ENCODE measurements around the gene MAGI1. TPM values are rescaled to one million over a fixed set of nuclear protein-coding genes. Genes with fewer than 3 reads are reported as not detected.
A peak's percentile ranks its signal among the peaks of the same experiment; 100 is the strongest.
"Not testable (repeated sequence)": the region's sequence is repeated elsewhere in the genome, so short reads cannot be mapped to it uniquely, and the experiment has no call there.

Gene MAGI1
- total RNA-seq, 1 experiment from 2014 or later = 0.88 TPM

DNA sequence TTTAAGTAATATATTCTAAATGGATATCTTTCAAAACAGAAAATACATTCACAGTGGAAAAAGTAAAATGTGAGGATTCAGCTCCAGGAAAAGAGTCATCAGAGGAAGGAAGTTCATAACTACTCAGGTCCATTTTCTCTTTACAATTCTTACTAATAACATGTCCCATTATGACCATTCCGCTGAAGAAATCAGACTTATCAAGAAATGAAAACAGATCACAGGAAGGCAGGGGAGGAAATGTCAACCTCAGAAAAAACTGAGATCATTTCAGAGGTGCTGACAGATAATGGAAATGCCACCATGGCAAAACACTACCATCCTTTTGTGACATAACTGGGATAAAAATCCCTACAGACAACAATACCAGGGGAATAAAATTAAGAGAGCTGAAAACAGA is 139.5 kb downstream of the MAGI1 start:
- in situ Hi-C loops (cut with HindIII; ENCODE audit: low pct_unique_long_range_greater_than_20kb, low sequenced_read_pairs) = no loop called here
- no peak for DNase-seq (ENCODE audit: low read depth)

DNA sequence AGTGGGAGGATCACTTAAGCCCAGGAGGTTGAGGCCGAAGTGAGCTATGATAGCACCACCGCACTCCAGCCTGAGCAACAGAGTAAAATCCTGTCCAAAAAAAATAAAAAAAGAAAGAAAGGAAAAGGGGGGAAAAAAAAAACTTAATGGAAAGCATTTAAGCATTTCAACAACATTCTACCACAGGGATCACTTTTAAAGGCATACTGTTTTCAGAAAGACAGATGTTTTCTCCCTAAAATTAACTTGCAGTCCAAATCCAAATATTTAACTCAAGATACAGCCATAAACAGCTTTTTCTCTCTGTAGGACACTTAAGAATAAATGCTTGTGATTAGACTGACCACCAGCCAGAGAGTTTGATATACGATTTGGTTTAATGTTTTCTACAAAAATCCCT is 141.0 kb downstream of the MAGI1 start:
- no peak for DNase-seq (ENCODE audit: low read depth)
- in situ Hi-C loops (cut with HindIII; ENCODE audit: low pct_unique_long_range_greater_than_20kb, low sequenced_read_pairs) = no loop called here

DNA sequence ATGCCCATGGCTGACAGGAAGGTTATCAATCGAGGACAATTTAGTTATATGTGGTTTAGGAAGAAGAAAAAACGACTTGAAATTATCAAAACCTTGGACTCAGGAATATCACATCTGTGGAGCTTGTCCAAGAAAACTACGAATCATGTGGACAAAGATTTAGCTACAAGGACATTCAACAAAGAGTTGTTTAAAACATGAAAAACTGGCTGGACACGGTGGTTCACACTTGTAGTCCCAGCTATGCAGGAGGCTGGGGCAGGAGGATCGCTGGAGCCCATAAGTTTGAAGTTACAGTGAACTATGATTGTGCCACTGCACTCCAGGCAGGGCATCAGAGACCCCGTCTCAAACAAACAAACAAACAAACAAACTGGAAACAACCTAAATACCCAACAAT is 142.4 kb downstream of the MAGI1 start:
- no peak for DNase-seq (ENCODE audit: low read depth)
- in situ Hi-C loops (cut with HindIII; ENCODE audit: low pct_unique_long_range_greater_than_20kb, low sequenced_read_pairs) = no loop called here

DNA sequence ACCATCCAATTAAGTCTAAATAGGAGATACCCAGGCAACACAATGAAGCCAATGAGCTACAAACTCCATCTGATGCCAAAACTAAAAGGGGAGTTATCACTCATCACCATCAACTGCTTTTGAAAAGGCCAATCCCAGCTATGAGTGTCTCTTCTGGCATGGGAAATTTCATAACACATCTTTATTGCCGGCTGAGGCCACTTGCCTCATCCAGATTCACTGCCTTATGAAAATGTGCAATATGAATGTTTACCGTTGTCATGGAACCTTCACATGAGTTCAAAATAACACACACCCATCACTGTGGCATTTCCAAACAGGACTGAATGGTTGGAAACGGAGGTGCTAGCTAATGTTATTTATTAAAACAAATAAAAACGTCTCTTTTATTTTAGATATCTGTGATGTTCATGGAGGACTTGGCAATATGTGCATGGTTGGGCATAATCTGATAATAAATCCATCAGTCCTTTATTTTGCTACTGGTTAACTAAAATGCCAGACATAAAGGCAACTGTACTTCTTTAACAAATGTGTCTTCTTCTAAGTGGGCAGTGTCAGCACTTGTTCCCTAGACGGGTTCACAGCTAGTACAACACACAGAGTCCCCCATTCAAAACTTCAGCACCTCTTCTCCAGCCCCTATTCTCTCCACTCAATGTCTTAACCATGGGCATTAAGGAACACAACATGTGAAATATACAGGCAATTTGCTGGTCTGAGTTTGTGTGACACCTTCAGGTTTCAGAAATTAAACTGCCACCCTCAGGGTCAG is 143.9 kb downstream of the MAGI1 start:
- no peak for DNase-seq (ENCODE audit: low read depth)
- in situ Hi-C loops (cut with HindIII; ENCODE audit: low pct_unique_long_range_greater_than_20kb, low sequenced_read_pairs) = no loop called here

DNA sequence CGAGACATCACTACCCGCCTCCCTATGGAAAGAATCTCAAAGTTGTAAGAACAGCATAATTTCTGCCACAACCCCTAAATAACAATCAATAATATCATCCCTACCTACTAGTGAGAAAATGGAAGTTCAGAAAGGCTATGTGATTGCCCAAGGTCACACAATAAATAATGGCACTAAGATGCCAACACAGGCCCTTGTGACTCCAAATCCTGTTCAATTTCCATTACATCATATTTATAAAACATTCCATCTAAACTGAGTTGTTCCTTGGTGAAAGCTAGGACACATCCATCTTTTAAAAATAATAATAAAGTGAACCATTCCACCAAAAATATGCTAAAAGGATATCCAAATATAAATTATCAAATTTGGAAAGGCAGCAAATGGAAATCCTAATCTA is 144.6 kb downstream of the MAGI1 start:
- in situ Hi-C loops (cut with HindIII; ENCODE audit: low pct_unique_long_range_greater_than_20kb, low sequenced_read_pairs) = no loop called here
- DNase-seq (ENCODE audit: low read depth) = no peak

DNA sequence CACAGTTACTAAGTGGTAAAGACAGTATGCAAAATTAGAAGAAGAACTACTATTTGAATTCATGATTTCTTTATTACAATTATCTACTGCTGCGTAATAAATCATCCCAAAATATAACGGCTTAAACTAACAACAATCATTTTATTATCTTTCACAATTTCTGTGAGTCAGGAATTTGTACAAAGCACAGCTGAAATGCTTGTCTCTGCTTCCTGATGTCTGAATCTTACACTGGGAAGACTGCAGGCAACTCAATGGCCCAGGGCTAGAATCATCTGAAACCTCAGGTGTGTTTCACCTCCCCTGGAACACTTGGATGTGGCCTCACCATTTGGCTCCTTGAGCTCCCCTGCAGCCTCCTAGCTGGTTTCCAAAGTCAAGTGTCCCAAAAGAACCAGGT is 145.1 kb downstream of the MAGI1 start:
- DNase-seq (ENCODE audit: low read depth) = no peak
- in situ Hi-C loops (cut with HindIII; ENCODE audit: low pct_unique_long_range_greater_than_20kb, low sequenced_read_pairs) = no loop called here

DNA sequence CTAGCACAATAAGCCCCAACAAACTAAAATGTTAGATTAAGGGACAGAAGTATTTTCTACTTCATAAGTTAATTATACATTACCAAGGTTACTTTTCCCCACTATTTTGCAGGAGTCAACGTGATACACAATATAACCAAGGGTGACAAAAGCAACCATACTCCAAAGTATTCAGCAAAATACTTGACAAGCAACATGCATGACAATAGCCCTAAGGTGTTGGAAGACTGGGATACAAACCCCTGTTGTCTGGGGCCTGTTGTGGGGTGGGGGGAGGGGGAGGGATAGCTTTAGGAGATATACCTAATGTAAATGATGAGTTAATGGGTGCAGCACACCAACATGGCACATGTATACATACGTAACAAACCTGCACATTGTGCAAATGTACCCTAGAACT is 147.2 kb downstream of the MAGI1 start:
- in situ Hi-C loops (cut with HindIII; ENCODE audit: low pct_unique_long_range_greater_than_20kb, low sequenced_read_pairs); DNase-seq (ENCODE audit: low read depth): not testable (repeated sequence)

DNA sequence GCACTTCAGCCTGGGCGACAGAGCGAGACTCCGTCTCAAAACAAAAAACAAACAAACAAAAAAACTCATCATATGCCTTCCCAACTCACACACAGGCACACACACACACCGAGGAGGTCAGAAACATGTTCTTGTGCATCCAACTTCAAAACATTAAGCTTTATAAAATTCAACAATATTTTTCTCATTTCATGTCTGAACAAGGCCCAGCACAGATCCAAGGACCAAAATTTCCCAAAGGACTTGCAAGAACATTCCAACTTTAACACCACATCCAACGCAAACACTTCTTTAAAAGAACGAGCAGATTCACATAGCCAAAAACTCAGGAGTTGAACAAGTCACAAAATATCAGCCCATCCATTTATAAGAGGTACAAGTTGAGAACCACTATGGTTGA is 148.4 kb downstream of the MAGI1 start:
- no peak for DNase-seq (ENCODE audit: low read depth)
- in situ Hi-C loops (cut with HindIII; ENCODE audit: low pct_unique_long_range_greater_than_20kb, low sequenced_read_pairs) = no loop called here

DNA sequence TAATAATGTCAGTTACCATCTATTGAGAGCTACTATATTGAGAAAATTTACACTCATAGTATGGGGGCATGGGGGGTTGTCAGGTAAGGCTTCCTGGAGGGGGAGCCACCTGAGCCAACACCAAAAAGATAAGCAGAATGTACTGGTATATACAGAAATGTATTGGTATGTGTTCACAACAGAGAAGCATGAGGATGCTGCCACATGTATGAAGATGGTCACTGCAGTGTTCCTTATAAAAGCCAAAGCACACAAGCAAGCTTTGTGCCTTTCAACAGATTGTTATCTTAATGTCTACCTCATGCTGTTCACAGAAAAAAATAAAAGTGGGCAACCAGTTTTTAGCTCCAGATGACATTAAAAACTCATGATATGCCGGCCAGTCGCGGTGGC is 149.0 kb downstream of the MAGI1 start:
- DNase-seq (ENCODE audit: low read depth) = no peak
- in situ Hi-C loops (cut with HindIII; ENCODE audit: low pct_unique_long_range_greater_than_20kb, low sequenced_read_pairs) = no loop called here

DNA sequence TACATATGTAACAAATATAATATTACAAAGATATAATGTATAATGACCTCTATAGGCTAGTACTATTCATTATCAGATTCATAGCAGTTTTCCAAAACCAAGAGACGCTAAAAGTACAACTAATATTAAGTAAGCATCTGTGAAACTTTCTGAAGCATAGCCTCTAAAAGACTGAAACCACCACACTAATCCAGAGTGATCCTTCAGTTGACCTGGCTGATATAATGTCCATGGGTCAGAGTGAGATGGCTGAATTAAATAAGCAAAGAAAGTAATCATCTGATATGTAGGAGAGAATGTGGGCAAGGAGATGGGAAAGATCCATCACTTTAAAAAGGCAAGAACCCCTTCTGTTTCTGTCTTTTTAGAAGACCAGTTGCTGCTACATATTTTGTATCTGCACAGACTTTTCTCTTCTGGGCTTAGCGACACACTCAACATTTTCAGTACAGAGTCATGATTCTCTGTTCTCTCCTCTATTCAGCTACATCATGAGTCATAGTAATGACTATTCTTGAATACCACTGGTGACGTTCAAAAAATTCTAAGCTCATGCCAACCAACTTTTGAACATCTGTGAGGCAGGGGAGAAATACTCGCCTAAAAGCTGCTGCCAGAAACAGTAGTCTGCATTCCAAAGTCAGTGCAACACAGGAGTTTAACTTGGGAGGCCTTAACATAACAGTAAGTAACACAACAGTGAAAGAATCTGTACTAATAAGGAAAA is 149.6 kb downstream of the MAGI1 start:
- DNase-seq (ENCODE audit: low read depth) = peak; percentile 36
- in situ Hi-C loops (cut with HindIII; ENCODE audit: low pct_unique_long_range_greater_than_20kb, low sequenced_read_pairs) = no loop called here

DNA sequence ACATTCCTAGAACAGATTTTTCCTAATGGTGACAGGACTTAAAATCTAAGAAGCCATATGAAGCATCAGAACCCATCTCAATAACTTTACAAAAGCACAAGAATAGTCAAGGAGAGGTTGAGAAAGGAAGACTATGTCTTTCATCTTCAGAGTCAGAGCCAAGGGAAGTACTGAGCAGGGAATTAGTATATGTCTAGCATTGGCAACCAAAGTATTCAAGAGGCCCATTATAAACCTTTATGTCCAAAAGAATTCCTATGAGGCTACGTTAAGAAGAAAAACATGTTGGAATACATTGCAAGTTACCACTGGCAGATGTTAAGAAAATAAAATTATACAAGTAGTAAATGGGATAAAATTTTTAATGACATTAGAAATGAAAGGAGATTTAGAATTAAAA is 150.5 kb downstream of the MAGI1 start:
- in situ Hi-C loops (cut with HindIII; ENCODE audit: low pct_unique_long_range_greater_than_20kb, low sequenced_read_pairs) = no loop called here
- DNase-seq (ENCODE audit: low read depth) = no peak

DNA sequence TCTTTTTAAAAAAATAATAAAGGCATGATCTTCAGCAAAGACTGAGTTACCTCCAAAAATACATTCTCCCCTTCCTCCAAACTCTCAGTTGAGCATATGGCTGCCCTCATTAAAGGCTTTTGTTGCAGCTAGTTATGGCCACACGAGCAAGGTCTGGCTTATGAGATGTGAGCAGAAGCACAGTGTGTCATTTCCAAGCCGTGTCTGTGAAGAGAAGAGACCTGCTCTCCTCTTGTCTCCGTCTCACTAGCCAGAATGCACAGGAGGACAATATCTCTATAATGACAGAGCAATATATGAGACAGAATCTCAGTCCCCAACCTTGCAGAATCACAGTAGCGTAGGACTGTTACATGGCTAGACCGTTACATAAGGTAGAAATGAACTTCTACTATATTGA is 152.3 kb downstream of the MAGI1 start:
- DNase-seq (ENCODE audit: low read depth) = no peak
- in situ Hi-C loops (cut with HindIII; ENCODE audit: low pct_unique_long_range_greater_than_20kb, low sequenced_read_pairs) = no loop called here

DNA sequence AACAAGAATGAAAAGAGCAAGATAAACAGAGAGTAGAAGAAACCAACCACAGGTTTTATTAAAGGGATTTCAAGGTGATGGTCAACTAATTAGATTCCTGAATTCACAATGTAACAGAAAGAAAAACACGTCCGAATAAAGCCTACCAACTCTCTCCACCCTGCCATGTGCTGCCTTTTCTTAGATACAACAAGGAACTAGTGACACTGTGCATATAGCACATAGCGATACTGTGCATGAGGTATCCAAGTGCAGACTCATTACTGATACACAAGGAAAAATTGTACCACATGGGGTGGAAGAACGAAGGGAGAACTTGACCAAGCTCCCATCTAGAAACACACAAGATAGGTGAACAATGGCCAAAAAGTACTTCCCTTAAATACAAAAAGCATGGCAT is 154.6 kb downstream of the MAGI1 start:
- in situ Hi-C loops (cut with HindIII; ENCODE audit: low pct_unique_long_range_greater_than_20kb, low sequenced_read_pairs) = no loop called here
- no peak for DNase-seq (ENCODE audit: low read depth)

DNA sequence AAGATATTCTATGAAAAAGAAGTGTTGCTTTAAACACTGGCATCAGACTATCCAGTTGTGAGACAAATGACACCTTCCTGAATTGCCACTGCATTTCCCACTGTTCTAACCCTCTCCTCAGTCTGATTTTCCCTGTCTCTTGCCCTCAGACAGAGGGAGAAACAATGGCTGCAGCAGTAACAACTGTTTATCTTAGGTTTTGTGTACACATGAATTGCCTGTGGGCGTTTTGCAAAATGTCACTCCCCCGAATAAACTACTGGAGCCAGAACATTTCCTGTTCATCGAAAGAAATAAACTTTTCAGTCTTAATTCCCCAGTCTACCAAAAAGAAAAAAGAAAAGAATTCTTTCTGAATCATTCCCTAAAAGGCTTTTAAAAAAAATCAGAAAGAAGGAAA is 155.1 kb downstream of the MAGI1 start:
- in situ Hi-C loops (cut with HindIII; ENCODE audit: low pct_unique_long_range_greater_than_20kb, low sequenced_read_pairs) = no loop called here
- DNase-seq (ENCODE audit: low read depth) = no peak

DNA sequence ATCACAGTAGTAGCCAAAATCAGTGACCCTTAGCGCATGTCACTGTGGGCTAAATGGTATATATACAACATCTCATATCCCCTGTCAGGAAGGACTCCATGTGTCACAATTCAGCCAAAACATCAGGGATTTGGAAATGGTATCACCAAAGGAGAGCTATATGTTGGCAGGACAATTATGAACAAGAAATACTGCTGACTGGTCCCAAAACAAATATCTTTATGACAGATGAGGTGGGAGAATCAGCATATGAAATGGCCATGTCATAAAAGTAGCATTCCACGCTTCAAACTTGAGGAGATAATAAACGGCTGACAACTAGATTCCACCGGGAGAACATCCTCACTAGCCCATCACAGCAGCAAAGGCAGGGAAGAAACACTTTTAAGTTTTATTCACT is 158.4 kb downstream of the MAGI1 start:
- in situ Hi-C loops (cut with HindIII; ENCODE audit: low pct_unique_long_range_greater_than_20kb, low sequenced_read_pairs) = no loop called here
- DNase-seq (ENCODE audit: low read depth) = no peak

DNA sequence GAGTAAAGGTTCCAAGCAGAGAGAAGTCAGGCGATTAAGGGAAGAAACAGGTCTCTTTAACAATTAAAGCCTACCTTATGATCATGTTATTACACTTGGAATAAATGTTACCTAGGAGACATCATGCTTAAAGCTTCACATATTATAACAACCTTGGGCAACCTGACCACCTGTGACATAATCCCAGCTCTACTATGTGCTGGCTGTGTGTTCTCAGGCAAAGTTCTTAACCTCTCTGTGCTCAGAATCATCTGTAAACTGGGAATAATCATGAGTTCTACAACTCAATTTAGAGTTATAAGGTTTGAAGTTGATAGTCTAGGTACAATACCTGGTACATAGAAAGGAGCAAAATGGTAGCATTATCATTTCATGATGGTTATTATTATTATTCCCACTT is 159.3 kb downstream of the MAGI1 start:
- in situ Hi-C loops (cut with HindIII; ENCODE audit: low pct_unique_long_range_greater_than_20kb, low sequenced_read_pairs) = no loop called here
- DNase-seq (ENCODE audit: low read depth) = no peak

DNA sequence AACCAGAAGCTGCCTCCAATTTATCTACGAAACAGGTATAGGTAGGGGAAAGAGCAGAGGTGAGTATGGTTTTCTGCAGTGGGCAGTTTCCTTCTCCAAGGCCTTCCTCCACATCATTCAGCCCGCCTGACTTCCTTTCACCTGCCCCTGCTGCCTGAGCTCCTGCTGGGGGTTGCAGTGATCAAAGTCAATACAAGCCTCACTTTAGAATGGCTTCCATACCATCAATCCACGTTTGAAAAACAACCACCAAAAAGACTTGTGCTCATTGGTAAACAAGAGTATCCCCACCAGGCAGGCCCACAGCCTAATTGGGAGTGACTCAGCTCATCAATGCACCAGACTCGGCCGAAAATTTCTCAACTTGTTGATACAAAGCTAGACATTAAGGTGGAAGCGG is 159.9 kb downstream of the MAGI1 start:
- DNase-seq (ENCODE audit: low read depth) = no peak
- in situ Hi-C loops (cut with HindIII; ENCODE audit: low pct_unique_long_range_greater_than_20kb, low sequenced_read_pairs) = no loop called here

DNA sequence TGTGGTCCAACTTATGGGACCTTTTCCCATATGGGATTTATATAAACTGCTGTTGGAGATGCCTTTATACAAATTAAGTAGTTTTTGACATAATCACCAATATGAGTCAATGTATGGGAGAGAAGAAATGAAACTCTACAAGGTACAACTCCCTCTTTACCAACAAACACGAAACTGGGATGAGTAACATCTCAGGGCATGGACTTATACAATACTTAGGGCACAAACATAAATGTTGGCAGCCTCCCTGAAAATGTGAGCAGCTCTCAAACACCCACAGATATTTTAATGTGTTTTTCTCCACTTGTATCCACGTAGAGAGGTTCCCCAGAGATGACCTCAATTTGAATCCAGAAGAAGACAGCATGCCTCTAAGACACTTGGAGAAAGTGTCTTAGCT is 161.6 kb downstream of the MAGI1 start:
- in situ Hi-C loops (cut with HindIII; ENCODE audit: low pct_unique_long_range_greater_than_20kb, low sequenced_read_pairs) = no loop called here
- no peak for DNase-seq (ENCODE audit: low read depth)

DNA sequence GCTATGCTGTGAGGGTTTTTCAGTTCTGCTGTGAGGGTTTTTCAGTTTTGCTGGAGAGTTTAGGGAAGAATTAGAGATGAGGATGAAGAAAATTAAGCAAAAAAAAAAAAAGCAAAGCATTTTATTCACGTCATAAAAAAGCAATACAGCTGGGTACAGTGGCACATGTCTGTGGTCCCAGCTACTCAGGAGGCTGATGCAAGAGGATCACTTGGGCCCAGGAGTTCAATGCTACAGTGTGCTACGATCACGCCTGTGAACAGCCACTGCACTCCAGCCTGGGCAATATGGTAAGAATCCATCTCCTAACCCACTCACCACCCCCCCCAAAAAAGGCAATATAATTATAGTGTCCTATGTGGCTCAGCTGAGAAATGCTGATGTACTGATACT is 162.7 kb downstream of the MAGI1 start:
- DNase-seq (ENCODE audit: low read depth) = no peak
- in situ Hi-C loops (cut with HindIII; ENCODE audit: low pct_unique_long_range_greater_than_20kb, low sequenced_read_pairs) = no loop called here

DNA sequence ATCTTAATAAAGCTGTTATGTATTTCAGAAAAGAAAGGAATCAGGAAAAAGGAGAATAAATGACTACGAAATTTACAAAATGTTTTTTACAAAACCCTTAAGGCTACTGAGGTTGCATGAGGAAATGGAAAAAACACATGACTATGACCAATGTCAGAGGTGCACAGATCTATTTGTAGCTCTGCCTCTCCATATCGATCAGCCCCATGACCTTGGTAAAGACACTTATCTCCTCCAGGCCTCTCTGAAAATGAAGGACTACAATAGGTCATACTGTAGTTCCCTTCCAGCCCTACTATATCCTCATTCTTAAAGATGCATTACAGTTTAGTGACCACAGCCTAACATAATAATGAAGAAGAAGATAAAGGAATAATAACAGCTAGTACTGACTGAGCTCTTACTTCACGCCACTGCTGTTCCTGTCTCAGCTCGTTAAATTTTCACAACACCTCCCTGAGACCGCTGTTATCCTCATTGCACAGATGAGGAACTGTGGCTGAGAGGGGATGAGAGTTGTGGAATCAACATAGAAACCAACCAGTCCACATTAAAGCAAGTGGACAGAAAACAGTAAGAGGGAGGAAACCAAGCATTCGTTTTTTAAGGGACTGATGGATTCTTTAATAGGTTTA is 163.2 kb downstream of the MAGI1 start:
- no peak for DNase-seq (ENCODE audit: low read depth)
- in situ Hi-C loops (cut with HindIII; ENCODE audit: low pct_unique_long_range_greater_than_20kb, low sequenced_read_pairs) = no loop called here
